Spleen (tissue), 11 donors: ENCODE measurements around the gene USP28. TPM values are rescaled to one million over a fixed set of nuclear protein-coding genes. Genes with fewer than 3 reads are reported as not detected.

Experiments used
- DNase-seq: peaks from one replicate; pipeline ENCODE4 v3.0.0-alpha.2; 2020
- H3K27ac ChIP-seq, 8 donors: fragments of 200-600 bp; sonication (generic) in 7 of 8; 1 replicate in 4 of 8; 2 replicates in 4 of 8; pipeline versions ENCODE4 v1.5.0 to v1.8.0; 2016 to 2021; ENCODE audit warnings: inconsistent platforms in 4 of 8, mild to moderate bottlenecking in 4 of 8, moderate library complexity in 1 of 8
- H3K27me3 ChIP-seq, 7 donors: fragments of 200-600 bp; sonication (generic) in 6 of 7; replicated peaks in 1 of 7; 1 replicate in 4 of 7; 2 replicates in 3 of 7; pipeline versions ENCODE4 v1.5.0 to v1.8.0; 2016 to 2021; ENCODE audit warnings: inconsistent platforms in 3 of 7, mild to moderate bottlenecking in 1 of 7
- H3K36me3 ChIP-seq, 6 donors: fragments of 200-600 bp; sonication (generic) in 5 of 6; 1 replicate in 4 of 6; 2 replicates in 2 of 6; pipeline versions ENCODE4 v1.5.0 to v1.8.0; 2016 to 2021; ENCODE audit warnings: inconsistent platforms in 2 of 6
- H3K4me1 ChIP-seq, 6 donors: fragments of 200-600 bp; sonication (generic) in 5 of 6; 1 replicate in 3 of 6; 2 replicates in 3 of 6; pipeline versions ENCODE4 v1.5.0 to v1.8.0; 2016 to 2021; ENCODE audit warnings: inconsistent platforms in 3 of 6
- H3K4me3 ChIP-seq, 8 donors: fragments of 200-600 bp; sonication (generic) in 7 of 8; 1 replicate in 4 of 8; 2 replicates in 4 of 8; pipeline versions ENCODE4 v1.5.0 to v1.8.0; 2016 to 2021; ENCODE audit warnings: inconsistent platforms in 4 of 8, mild to moderate bottlenecking in 4 of 8, moderate library complexity in 2 of 8
- H3K9me3 ChIP-seq, 8 donors: fragments of 200-600 bp; sonication (generic) in 7 of 8; 1 replicate in 4 of 8; 2 replicates in 4 of 8; pipeline versions ENCODE4 v1.5.0 to v1.8.0; 2016 to 2021; ENCODE audit warnings: inconsistent platforms in 4 of 8
- CTCF ChIP-seq, 11 experiments: fragments of 200-600 bp in 7 of 11; fragments of 450-650 bp in 4 of 11; sonication (generic) in 4 of 11; IDR thresholded peaks in 8 of 11; conservative IDR thresholded peaks in 3 of 11; 1 replicate in 7 of 11; 2 replicates in 4 of 11; pipeline versions ENCODE4 v1.4.0 to v1.8.0; 2016 to 2021; ENCODE audit warnings: antibody characterized with exemption in 11 of 11, inconsistent platforms in 4 of 11, mild to moderate bottlenecking in 1 of 11
- POLR2A ChIP-seq, 3 donors: fragments of 450-650 bp; IDR thresholded peaks; one replicate each; pipeline ENCODE4 v1.5.1; 2017; ENCODE audit warnings: antibody characterized with exemption in 3 of 3, mild to moderate bottlenecking in 1 of 3
- POLR2AphosphoS5 ChIP-seq, 3 donors: sonication (generic); formaldehyde crosslinking; IDR thresholded peaks; one replicate each; pipeline ENCODE4 v1.5.1; 2017; ENCODE audit warnings: antibody characterized with exemption in 3 of 3
- WGBS, 5 donors: extraction: QIAGEN DNeasy Blood & Tissue Kit in 3 of 5; methylation state at CpG; one replicate each; pipeline versions ENCODE4 v1.1.5 to v1.1.7; 2013 to 2018; 5-methylcytosine and 5-hydroxymethylcytosine counted together
- intact Hi-C: fragments of 100-400 bp; cut with DNase I; formaldehyde crosslinking; loops from one replicate; pipeline ENCODE4 v1.15.0; 2023; ENCODE audit warnings: low total_unique reads
- polyA plus RNA-seq, 3 donors: library from polyadenylated mRNA; stranded (reverse); fragments of 200-250 nt; gene quantifications; one replicate each; pipeline ENCODE4 v1.2.1, GENCODE V29; 2013
- total RNA-seq, 7 donors: library from RNA; depleted of rRNA in 3 of 7; stranded (reverse); fragments of >200 nt in 3 of 7; fragmentation: NEBNext Ultra II Directional in 4 of 7; extraction: Animal tissue kit (Norgen Biotek cat#: 25700) in 4 of 7; gene quantifications; one replicate each; pipeline versions ENCODE4 v1.1.0 to v1.2.1, GENCODE V29; 2016 to 2021
- donor health status: healthy with polysubstance abuse.
- donor health status: DM: no; HTN: no; CAD: no; lungs with moderate emphysema.
- donor health status: DM: no; HTN: no; CAD: no.
- donor health status: Bipolar disorder and iron deficiency.
- donor health status: healthy.
- donor health status: DM: no; HTN: no; CAD: no.
- donor health status: DM: yes; HTN: yes; CAD: no.

Gene USP28
- total and polyA plus RNA-seq, 10 donors = 4.2 to 44.8 (median 27.6) TPM

GRCh38 chr11:113839842-113840241 lies 35.5 kb downstream of the USP28 start:
- Histone ChIP-seq H3K27ac (peak overlapping the region in 5 of 8 donors; percentile 12 to 67 (median 59)), H3K36me3 (peaks cover 0 to 77% (median 18%) of the 10 kb centered on the region in 6 donors), H3K4me3 (no peak overlapping the region), H3K4me1 (peaks cover 0 to 35% (median 14%) of the 10 kb centered on the region in 6 donors), H3K9me3 (no peaks in the 10 kb centered on the region), H3K27me3 (no peaks in the 10 kb centered on the region)
- TF ChIP-seq POLR2AphosphoS5 (IDR thresholded peaks at IDR 0.05) = no peak
- TF ChIP-seq POLR2A (IDR thresholded peaks at IDR 0.05) = no peak
- TF ChIP-seq CTCF (IDR thresholded peaks at IDR 0.05 in 8 of 11, conservative IDR thresholded peaks at IDR 0.05 in 3 of 11) = no peak
- peak; percentile 78 for DNase-seq
- WGBS, 5 donors = 69 to 84% (median 80%) methylated on average over 6 of the region's 6 CpGs
- intact Hi-C loops = no loop called here

GRCh38 chr11:113838005-113838404 lies 37.4 kb downstream of the USP28 start:
- Histone ChIP-seq H3K4me3 (no peak overlapping the region), H3K27ac (no peak overlapping the region), H3K36me3 (peaks cover 0 to 87% (median 22%) of the 10 kb centered on the region in 6 donors), H3K27me3 (no peaks in the 10 kb centered on the region), H3K9me3 (no peaks in the 10 kb centered on the region), H3K4me1 (peaks cover 0 to 35% (median 14%) of the 10 kb centered on the region in 6 donors)
- TF ChIP-seq POLR2AphosphoS5 (IDR thresholded peaks at IDR 0.05) (no peak), CTCF (IDR thresholded peaks at IDR 0.05 in 8 of 11, conservative IDR thresholded peaks at IDR 0.05 in 3 of 11) (no peak), POLR2A (IDR thresholded peaks at IDR 0.05) (no peak)
- DNase-seq = no peak
- 90 to 100% (median 98%) methylated on average over 2 of the region's 2 CpGs for WGBS, 5 donors
- intact Hi-C loops = no loop called here

DNA sequence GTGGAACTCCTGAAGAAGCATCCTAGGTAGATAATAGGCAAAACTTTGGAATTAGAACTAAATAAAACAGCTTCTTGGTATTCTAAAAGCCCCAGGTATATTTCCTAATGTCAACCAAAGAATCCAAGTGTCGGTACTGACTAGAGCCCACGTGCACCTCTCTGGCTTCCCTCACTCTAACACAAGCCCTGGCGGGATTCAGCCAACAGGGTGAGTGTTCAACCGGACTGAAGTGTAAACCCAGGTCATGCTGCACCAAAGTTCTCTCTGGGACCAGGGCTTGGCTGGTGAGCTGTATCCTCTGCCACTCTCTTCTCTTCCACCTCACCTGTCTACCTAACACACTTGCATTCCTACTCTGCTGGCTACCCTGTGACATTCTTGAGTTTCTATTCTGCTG lies 40.1 kb downstream of the USP28 start:
- Histone ChIP-seq H3K36me3 (peaks cover 0 to 99% (median 24%) of the 10 kb centered on the region in 6 donors), H3K4me3 (no peak overlapping the region), H3K27me3 (no peaks in the 10 kb centered on the region), H3K4me1 (peaks cover 0 to 32% (median 7%) of the 10 kb centered on the region in 6 donors), H3K27ac (no peak overlapping the region), H3K9me3 (no peaks in the 10 kb centered on the region)
- TF ChIP-seq POLR2A (IDR thresholded peaks at IDR 0.05) = no peak
- no peak for TF ChIP-seq CTCF (IDR thresholded peaks at IDR 0.05 in 8 of 11, conservative IDR thresholded peaks at IDR 0.05 in 3 of 11)
- no peak for TF ChIP-seq POLR2AphosphoS5 (IDR thresholded peaks at IDR 0.05)
- 82 to 96% (median 94%) methylated on average over 4 of the region's 4 CpGs for WGBS, 5 donors
- intact Hi-C loops = no loop called here
- no peak for DNase-seq

DNA sequence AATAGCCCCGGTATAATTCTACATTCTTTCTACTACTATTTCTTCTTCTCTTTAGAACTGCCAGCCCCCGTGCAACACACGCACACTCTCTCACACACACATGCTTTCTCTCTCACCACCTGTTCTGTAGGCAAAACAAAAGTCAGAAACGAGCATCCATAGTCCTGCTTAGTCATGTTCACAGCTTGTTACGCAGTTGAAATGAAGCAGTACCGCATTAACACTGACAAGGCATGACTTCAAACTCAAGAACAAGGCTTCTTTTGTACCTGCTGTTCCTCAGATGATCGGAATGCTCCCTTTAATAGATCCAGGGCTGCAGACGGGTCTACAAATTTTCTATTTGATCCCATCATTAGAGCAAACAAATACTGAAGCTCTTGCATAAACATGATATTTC lies 42.2 kb downstream of the USP28 start:
- 90 to 96% (median 94%) methylated on average over 8 of the region's 8 CpGs for WGBS, 5 donors
- no peak for DNase-seq
- H3K4me3 ChIP-seq = no peak overlapping the region
- H3K36me3 ChIP-seq = peaks cover 0 to 97% (median 17%) of the 10 kb centered on the region in 6 donors
- no peak for TF ChIP-seq CTCF (IDR thresholded peaks at IDR 0.05 in 8 of 11, conservative IDR thresholded peaks at IDR 0.05 in 3 of 11)
- no peak for TF ChIP-seq POLR2AphosphoS5 (IDR thresholded peaks at IDR 0.05)
- no peak for TF ChIP-seq POLR2A (IDR thresholded peaks at IDR 0.05)
- H3K27me3 ChIP-seq = no peaks in the 10 kb centered on the region
- H3K4me1 ChIP-seq = peaks cover 0 to 15% (median 0%) of the 10 kb centered on the region in 6 donors
- intact Hi-C loops = no loop called here
- H3K27ac ChIP-seq = no peak overlapping the region
- no peaks in the 10 kb centered on the region for H3K9me3 ChIP-seq
